Ramos (cell line): Measurements from ENCODE around the gene GSTCD.
"Not testable (repeated sequence)": the region's sequence is repeated elsewhere in the genome, so short reads cannot be mapped to it uniquely, and the experiment has no call there.

ENCODE experiments used
- in situ Hi-C: fragments of 300-500 bp; cut with MboI; formaldehyde crosslinking; loops from one replicate; pipeline ENCODE4 v1.14.3; 2022; ENCODE audit warnings: low sequenced_read_pairs; ENCODE audit not compliant: unreplicated experiment

GSTCD gene

DNA sequence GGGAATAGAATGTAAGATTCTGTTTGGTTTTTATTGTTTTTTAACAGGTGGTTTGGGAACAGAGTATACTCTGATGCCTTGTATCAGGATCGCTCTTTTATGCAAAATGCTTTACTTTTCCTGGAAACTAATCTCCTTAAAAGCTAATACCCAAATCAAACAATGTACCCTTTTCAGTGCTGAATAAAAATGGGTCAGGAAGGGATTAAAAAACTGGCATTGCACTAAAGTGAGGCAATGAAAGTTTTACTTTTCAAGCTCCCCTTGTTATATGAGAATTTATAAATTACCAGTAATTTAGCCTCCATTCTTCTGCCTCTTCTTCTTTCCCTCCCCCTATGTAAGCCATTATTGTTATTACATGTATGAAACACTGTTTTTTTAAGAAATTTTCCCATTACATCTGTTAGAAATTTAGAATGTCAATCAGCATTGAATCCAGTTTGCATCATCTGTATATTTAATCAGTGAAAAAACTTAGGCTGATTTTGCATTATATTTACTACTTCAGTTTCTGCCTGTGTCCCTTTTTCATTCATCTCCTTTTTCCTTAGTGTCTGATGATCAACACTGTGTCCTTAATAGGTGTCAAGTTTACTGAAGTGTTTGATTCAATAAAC lies 97.0 kb downstream of the GSTCD start:
- in situ Hi-C loops = no loop called here

DNA sequence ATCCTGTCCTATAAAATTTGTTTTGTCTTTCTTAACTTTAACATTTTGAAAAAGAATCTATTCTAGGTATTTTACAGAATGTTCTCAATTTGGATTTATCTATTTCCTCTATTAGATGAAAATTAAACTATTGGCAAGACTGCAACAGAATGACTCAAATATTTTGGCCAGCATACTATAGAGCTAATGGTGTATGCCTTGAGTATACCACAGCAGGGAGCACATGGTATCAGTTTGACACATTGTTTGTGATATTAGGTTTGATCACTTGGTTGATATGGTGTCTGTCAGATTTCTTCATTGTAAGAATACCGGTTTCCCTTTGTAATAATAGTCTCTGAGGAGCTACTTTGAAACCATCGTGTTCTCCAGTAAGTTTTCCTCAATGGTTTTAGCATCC lies 98.9 kb downstream of the GSTCD start:
- in situ Hi-C loops = no loop called here

- in situ Hi-C loops = no loop called here
Measured at GRCh38 chr4:105808030-105808749, 99.6 kb downstream of the GSTCD start.

DNA sequence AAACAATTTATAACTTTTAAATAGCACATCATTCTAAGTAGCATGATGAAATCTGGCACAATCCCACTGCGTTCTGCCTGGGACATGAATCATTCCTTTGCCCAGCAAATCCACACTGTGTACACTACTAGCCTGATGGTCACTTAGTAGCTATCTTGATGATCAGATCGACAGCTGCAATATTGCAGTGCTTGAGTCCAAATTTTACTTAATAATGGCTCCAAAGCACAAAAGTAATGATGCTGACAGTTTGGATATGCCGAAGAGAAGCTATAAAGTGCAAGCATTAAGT lies 100.1 kb downstream of the GSTCD start:
- in situ Hi-C loops = no loop called here

- in situ Hi-C loops = no loop called here
Measured at GRCh38 chr4:105815701-105816100, 107.1 kb downstream of the GSTCD start.

DNA sequence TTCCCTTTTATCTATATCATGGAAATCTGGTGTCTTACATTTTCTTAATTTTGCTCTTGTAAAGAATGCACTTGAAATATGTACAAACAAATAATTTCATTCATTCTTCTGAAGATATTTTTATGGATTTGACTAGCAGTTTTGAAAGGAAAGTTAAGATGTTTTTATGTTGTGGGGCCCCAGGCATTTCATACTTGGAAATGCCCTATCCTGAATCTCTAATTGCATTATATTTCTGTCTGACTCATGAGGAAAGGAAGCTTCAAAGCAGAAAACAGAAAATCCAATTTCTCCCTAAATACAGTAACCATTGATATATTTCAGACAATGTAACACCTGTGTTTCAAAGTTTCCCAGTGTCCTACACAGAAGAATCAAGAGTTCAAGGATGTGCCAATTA lies 113.5 kb downstream of the GSTCD start:
- in situ Hi-C loops = no loop called here

DNA sequence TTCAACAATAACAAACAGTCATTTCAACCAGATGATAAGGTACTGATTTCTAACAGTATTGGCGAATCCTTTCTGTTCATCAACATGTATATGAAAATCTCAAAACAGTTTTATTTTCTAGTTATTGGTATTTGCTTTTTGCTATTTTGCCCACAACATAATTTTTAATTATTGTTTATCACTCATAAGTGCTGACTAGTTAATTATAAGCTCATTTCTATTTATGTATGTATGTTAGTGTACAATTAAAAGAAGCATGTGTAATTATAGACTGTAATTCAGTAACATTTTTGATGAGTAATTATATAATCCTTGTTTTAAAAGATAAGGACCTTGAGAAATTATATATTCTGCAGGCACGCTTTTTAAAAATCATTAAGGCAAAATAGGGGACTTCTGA lies 119.5 kb downstream of the GSTCD start:
- in situ Hi-C loops = no loop called here

DNA sequence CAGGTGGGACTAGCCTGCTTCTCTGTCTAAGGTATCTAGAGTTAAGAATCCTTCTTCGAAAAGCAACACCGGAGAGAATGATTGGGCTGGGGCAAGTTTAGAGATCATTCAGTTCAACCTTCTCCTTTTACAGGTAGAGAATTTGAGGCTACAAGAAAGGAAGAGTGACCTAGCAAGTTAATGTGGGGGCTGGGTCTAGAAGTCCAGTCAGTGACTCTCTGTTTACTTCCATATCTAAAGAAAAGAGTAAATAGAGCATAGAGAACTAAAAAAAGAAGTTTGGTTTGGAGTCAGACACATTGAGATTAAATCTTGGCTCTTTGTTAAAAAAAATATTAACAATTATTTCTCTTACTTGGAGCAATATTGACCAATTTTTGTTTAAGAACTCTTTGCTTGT lies 122.6 kb downstream of the GSTCD start:
- in situ Hi-C loops = no loop called here

DNA sequence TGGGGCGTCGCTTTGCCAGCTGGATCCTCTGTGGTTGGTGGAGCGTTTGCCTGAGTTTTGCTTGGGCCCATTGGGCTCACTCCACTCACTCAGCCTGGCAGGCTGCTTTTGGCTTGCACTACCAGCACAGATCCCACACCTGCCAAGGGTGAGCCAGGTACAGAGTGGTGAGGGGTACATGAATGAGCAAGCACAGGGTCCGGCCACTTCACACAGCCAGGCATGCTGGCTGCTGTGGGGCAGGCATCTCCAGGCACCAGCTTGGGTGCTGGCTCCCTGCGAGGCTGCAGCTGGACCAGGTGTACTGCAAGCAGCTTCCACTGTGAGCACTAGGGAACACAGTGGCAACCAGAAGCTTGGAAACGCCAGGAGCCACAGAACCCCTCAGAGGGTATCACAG lies 126.6 kb downstream of the GSTCD start:
- in situ Hi-C loops = no loop called here

GRCh38 chr4:105836537-105836936 lies 128.0 kb downstream of the GSTCD start:
- in situ Hi-C loops = no loop called here

DNA sequence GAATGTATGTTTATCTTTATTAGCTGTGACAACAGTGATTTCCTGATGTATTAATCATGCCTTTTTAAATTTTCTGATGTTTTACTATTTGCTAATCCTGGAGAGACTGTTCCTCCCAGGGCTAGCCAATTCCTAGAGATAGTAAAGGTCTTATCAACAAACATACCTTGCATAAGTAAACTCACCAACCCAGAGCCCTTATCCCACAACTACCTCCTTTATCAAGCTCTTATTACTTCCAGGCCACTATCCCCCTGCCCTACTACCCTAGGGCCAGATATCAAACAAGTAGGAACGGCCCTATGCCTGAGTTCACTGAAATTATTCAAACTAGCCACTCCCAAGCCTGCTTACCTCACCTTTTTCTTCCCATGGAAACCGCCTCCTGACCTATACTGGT lies 128.5 kb downstream of the GSTCD start:
- in situ Hi-C loops = no loop called here

DNA sequence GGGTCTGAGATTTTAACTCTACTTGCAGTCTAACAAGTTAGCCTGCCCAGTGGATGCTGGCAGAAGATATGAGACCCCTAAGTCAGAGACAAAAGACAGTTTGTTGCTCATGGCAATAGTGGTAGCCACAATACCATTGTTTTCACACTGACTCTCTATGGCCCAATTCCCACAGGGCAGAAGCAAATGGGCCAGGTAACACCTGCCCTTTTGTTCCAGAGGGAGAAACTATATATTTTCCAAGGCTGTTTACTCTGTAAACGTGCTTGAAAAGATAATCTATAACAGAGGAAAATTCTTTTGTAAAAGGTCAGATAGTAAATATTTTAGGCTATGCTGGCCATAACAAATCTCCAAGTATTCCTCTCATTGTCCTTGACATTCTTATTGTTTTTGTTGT lies 129.5 kb downstream of the GSTCD start:
- in situ Hi-C loops = no loop called here

GRCh38 chr4:105840426-105841174 lies 132.0 kb downstream of the GSTCD start:
- in situ Hi-C loops = no loop called here

- in situ Hi-C loops = no loop called here
Measured at GRCh38 chr4:105843941-105844340, 135.4 kb downstream of the GSTCD start.

- in situ Hi-C loops = no loop called here
Measured at GRCh38 chr4:105845559-105845958, 137.0 kb downstream of the GSTCD start.

DNA sequence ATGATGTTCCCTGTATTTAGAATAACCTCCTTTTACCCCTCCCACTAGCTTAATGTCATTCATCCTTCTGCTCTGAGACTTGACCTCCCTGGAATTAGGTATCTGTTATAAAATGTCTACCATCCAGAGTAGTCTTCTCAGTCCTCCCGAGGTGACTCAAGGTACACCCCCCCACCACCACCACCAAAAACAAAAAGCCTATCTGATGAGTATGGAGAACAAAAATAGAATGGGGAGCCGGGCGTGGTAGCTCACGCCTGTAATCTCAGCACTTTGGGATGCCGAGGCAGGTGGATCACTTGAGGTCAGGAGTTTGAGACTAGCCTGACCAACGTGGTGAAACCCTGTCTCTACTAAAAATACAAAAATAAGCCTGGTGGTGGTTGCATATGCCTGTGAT lies 139.8 kb downstream of the GSTCD start:
- in situ Hi-C loops = not testable (repeated sequence)

- in situ Hi-C loops = no loop called here
Measured at GRCh38 chr4:105851196-105851595, 142.6 kb downstream of the GSTCD start.

DNA sequence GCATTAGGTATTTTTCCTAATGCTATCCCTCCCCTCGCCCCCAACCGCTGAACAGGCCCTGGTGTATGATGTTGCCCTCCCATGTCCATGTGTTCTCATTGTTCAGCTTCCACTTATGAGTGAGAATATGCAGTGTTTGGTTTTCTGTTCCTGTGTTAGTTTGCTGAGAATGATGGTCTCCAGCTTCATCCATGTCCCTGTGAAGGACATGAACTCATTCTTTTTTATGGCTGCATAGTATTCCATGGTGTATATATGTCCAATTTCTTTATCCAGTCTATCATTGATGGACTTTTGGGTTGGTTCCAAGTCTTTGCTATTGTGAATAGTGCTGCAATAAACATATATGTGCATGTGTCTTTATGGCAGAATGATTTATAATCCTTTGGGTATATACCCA lies 143.6 kb downstream of the GSTCD start:
- in situ Hi-C loops = not testable (repeated sequence)

- in situ Hi-C loops = no loop called here
Measured at GRCh38 chr4:105858466-105859040, 150.0 kb downstream of the GSTCD start.

GRCh38 chr4:105859233-105859632 lies 150.6 kb downstream of the GSTCD start:
- in situ Hi-C loops = no loop called here

GRCh38 chr4:105870963-105871362 lies 162.4 kb downstream of the GSTCD start:
- in situ Hi-C loops = no loop called here
